22Rv1 (cell line): ENCODE results near the gene GUSB.
"Not testable (repeated sequence)": the region's sequence is repeated elsewhere in the genome, so short reads cannot be mapped to it uniquely, and the experiment has no call there.

Experiments
- H3K27ac ChIP-seq: fragments of 450-650 bp; 2 replicates; pipeline ENCODE4 v1.5.1; 2017
- ZFX ChIP-seq: fragments of 450-650 bp; IDR thresholded peaks from 2 replicates; pipeline ENCODE4 v1.6.1; 2017; ENCODE audit warnings: antibody characterized with exemption, borderline replicate concordance
- TF ChIP-seq, protein P1 (sequence below): fragments of 450-650 bp; IDR thresholded peaks from 2 replicates; pipeline ENCODE4 v1.5.1; 2017; ENCODE audit warnings: mild to moderate bottlenecking

The GUSB gene

GRCh38 chr7:65968256-65969185 lies 13.5 kb downstream of the GUSB start:
- no peak overlapping the region for H3K27ac ChIP-seq
- no peak for TF ChIP-seq ZFX
- TF ChIP-seq, protein P1, sequence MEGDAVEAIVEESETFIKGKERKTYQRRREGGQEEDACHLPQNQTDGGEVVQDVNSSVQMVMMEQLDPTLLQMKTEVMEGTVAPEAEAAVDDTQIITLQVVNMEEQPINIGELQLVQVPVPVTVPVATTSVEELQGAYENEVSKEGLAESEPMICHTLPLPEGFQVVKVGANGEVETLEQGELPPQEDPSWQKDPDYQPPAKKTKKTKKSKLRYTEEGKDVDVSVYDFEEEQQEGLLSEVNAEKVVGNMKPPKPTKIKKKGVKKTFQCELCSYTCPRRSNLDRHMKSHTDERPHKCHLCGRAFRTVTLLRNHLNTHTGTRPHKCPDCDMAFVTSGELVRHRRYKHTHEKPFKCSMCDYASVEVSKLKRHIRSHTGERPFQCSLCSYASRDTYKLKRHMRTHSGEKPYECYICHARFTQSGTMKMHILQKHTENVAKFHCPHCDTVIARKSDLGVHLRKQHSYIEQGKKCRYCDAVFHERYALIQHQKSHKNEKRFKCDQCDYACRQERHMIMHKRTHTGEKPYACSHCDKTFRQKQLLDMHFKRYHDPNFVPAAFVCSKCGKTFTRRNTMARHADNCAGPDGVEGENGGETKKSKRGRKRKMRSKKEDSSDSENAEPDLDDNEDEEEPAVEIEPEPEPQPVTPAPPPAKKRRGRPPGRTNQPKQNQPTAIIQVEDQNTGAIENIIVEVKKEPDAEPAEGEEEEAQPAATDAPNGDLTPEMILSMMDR: no peak

DNA sequence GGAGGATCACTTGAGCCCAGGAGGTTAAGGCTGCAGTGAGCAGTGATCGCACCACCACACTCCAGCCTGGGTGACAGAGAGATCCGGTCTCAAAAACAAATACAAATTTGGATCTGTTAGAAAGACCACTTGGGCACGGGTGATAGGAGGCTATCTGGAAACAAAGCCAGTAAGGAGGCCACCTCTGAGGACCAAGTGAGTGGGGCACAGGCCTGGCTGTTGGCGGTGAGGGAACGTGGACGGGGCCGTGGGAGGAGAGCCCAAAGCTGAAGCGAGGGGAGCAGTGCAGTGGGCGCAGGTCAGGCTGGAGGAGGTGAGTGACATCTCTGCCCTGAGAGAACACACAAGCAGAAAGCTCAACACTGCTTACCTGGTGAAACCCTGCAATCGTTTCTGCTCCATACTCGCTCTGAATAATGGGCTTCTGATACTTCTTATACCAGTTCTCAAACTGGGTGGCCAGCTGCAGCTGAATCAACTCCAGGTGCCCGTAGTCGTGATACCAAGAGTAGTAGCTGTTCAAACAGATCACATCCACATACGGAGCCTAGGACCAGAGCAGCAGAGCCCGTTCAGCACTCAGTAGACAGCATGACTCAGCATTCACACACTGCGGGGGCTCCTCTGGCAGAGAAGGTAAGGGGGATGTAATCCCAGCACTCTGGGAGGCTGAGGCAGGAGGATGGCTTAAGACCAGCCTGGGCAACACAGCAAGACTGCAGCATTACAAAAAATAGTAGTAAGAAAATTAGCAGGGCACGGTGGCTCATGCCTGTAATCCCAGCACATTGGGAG lies 14.5 kb downstream of the GUSB start:
- no peak overlapping the region for H3K27ac ChIP-seq
- TF ChIP-seq ZFX: no peak
- TF ChIP-seq, protein P1: no peak

DNA sequence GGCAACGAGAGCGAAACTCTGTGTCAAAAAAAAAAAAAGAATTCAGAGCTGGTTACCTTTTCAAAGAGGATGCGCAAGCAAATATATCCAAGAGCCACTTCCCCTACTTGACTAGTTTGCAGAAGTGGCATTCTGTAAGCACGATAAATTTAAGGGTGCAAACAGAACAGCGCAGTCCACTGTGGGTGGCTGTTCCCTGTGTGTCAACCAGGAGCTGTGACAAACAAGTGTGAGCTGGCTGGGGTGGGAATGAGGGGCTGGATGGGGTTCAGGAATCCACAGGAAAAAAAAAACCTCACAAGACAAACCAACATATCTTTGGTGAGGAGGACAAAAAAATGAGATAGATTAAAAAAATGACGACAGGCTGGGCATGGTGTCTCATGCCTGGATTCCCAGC lies 15.9 kb downstream of the GUSB start:
- TF ChIP-seq, protein P1: no peak
- no peak for TF ChIP-seq ZFX
- no peak overlapping the region for H3K27ac ChIP-seq

GRCh38 chr7:65964671-65965070 lies 17.3 kb downstream of the GUSB start:
- H3K27ac ChIP-seq: not testable (repeated sequence)

DNA sequence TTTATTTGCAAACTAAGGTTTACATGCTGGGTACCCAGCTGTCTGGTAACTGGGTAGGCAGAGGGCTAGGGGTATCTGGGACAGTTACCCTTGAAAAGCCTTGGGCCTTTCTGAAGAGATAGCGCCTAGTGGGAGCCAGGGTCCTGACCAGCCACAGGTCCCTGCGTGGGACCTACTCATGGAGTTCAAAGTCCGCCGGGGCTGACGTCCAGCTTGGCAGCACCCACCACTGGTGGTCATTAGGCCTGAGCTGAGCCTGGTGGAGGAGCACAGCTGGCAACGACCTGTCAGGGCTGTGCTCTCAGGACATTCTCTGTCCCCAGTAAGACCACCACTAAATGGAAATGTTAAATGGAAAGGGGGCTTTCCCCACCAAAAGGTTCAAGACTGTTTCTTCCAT lies 20.0 kb downstream of the GUSB start:
- TF ChIP-seq ZFX: no peak
- H3K27ac ChIP-seq: no peak overlapping the region

- no peak for TF ChIP-seq ZFX
- TF ChIP-seq, protein P1: no peak
- H3K27ac ChIP-seq: peak overlapping the region; percentile 14; the same call in 1 of the 2 replicates
These were observed 21.5 kb downstream of the GUSB start for GRCh38 chr7:65960351-65961074.

- TF ChIP-seq ZFX: no peak
- TF ChIP-seq, protein P1: no peak
- H3K27ac ChIP-seq: no peak overlapping the region
These were observed 26.3 kb downstream of the GUSB start for GRCh38 chr7:65955718-65956117.
